Panc1 (cell line): ENCODE results near the gene VEZF1. TPM values are rescaled to one million over a fixed set of nuclear protein-coding genes. Genes with fewer than 3 reads are reported as not detected.
A peak's percentile ranks its signal among the peaks of the same experiment; 100 is the strongest.

ENCODE experiments used
- ATAC-seq: fragments of 200-7000 bp; cut with Tn5 transposase; 2 replicates; pipeline ENCODE4 v1.9.1; 2020; ENCODE audit warnings: mild to moderate bottlenecking, moderate library complexity
- BruUV-seq: library from RNA; stranded (reverse); fragments of 400-500 nt; replicated peaks from 2 replicates; lab custom pipeline; 2021; lab: Mats Ljungman, UMichigan
- CTCF ChIA-PET: fragments of 300-600 bp; sonication (Branson Sonifier 250); formaldehyde crosslinking; loops from one replicate; lab custom pipeline; 2022; ENCODE audit warnings: antibody characterized with exemption; lab: Charles Lee
- POLR2A ChIA-PET: fragments of 300-600 bp; sonication (Branson Sonifier 250); formaldehyde crosslinking; loops from one replicate; lab custom pipeline; 2022; ENCODE audit warnings: antibody characterized with exemption; lab: Charles Lee
- DNase-seq: peaks from one replicate; pipeline ENCODE4 v3.0.0-alpha.2; 2010; ENCODE audit warnings: low read depth, low spot score
- H3K27ac ChIP-seq: 2 replicates; pipeline ENCODE4 v1.5.1; 2011; ENCODE audit warnings: mild to moderate bottlenecking, low read length, inconsistent platforms
- H3K27me3 ChIP-seq: fragments of 200-500 bp; sonication (Bioruptor generic); 2 replicates; pipeline ENCODE4 v1.6.0; 2014; ENCODE audit warnings: low read length, inconsistent platforms; ENCODE audit not compliant: control insufficient read depth, insufficient read depth
- H3K36me3 ChIP-seq: fragments of 200-500 bp; sonication (Bioruptor generic); 2 replicates; pipeline ENCODE4 v1.5.1; 2014; ENCODE audit warnings: inconsistent platforms, mild to moderate bottlenecking, low read length, moderate library complexity; ENCODE audit not compliant: control insufficient read depth, insufficient read depth
- H3K4me1 ChIP-seq: 2 replicates; pipeline ENCODE4 v1.5.1; 2011; ENCODE audit warnings: inconsistent platforms, mild to moderate bottlenecking, low read length, moderate library complexity; ENCODE audit not compliant: control insufficient read depth, insufficient read depth
- H3K4me3 ChIP-seq, 2 experiments: 2 replicates each; pipeline ENCODE4 v1.5.1; 2011 to 2012; ENCODE audit warnings: low read depth in 2 of 2, low read length in 2 of 2, mild to moderate bottlenecking in 2 of 2, inconsistent platforms in 1 of 2, moderate library complexity in 1 of 2
- H3K9me3 ChIP-seq: fragments of 200-500 bp; sonication (Bioruptor generic); 2 replicates; pipeline ENCODE4 v1.5.1; 2014; ENCODE audit warnings: low read depth, mild to moderate bottlenecking, inconsistent platforms, low read length, moderate library complexity; ENCODE audit not compliant: control insufficient read depth, insufficient read depth
- POLR2AphosphoS5 ChIP-seq: IDR thresholded peaks from 2 replicates; pipeline ENCODE4 v1.6.1; 2012; ENCODE audit warnings: mild to moderate bottlenecking, low read depth, low read length, moderate library complexity
- SIN3A ChIP-seq: IDR thresholded peaks from 2 replicates; pipeline ENCODE4 v1.6.1; 2012; ENCODE audit warnings: low read depth, mild to moderate bottlenecking, low read length, moderate library complexity, borderline replicate concordance; ENCODE audit not compliant: insufficient read depth
- TCF7L2 ChIP-seq: IDR thresholded peaks from 2 replicates; pipeline ENCODE4 v1.6.1; 2011; ENCODE audit warnings: mild to moderate bottlenecking, low read depth, low read length, inconsistent platforms
- in situ Hi-C: cut with HindIII; loops from 2 replicates; pipeline ENCODE4 v1.10.0; 2016; ENCODE audit warnings: low sequenced_read_pairs, low pct_unique_long_range_greater_than_20kb
- intact Hi-C: fragments of 100-400 bp; cut with micrococcal nuclease; formaldehyde crosslinking; loops from one replicate; pipeline ENCODE4 v1.10.0; 2022; ENCODE audit not compliant: unreplicated experiment
- total RNA-seq: library from RNA; stranded (reverse); gene quantifications from one replicate; pipeline ENCODE4 v1.2.1, GENCODE V29; 2021; ENCODE audit not compliant: unreplicated experiment
- TF ChIP-seq, protein P1 (sequence below): fragments of 450-650 bp; IDR thresholded peaks from 2 replicates; pipeline ENCODE4 v1.5.1; 2017; ENCODE audit warnings: mild to moderate bottlenecking
- TF ChIP-seq, protein P2 (sequence below), 2 experiments: IDR thresholded peaks; 2 replicates each; pipeline ENCODE4 v1.6.1; 2011 to 2012; ENCODE audit warnings: low read depth in 2 of 2, control low read depth in 1 of 2, low read length in 1 of 2, mild to moderate bottlenecking in 1 of 2, moderate library complexity in 1 of 2; ENCODE audit not compliant: insufficient read depth in 1 of 2

The VEZF1 gene
- total RNA-seq, 1 experiment from 2014 or later, result 73.5 TPM

DNA sequence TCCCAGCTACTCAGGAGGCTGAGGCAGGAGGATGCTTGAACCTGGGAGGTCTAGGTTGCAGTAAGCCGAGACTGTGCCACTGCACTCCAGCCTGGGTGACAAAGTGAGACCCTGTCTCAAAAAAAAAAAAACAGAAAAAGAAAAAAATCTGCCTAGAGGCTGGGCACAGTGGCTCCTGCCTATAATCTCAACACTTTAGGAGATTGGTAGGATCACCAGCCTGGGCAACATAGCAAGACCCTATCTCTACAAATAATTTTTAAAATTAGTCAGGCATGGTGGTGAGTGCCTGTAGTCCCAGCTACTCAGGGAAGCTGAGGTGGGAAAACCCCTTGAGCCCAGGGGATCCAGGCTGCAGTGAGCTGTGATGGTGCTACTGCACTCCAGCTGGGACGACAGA, 50.6 kb downstream of the VEZF1 start:
- Histone ChIP-seq H3K9me3 (no peaks in the 10 kb centered on the region), H3K27me3 (no peaks in the 10 kb centered on the region), H3K4me1 (peaks cover 76% of the 10 kb centered on the region), H3K36me3 (no peaks in the 10 kb centered on the region), H3K4me3 (no peak overlapping the region), H3K27ac (peak overlapping the region; percentile 76)
- BruUV-seq, result no TSS peak
- POLR2A ChIA-PET, result no interaction called here
- TF ChIP-seq TCF7L2 (no peak), SIN3A (no peak)
- TF ChIP-seq, protein P1, sequence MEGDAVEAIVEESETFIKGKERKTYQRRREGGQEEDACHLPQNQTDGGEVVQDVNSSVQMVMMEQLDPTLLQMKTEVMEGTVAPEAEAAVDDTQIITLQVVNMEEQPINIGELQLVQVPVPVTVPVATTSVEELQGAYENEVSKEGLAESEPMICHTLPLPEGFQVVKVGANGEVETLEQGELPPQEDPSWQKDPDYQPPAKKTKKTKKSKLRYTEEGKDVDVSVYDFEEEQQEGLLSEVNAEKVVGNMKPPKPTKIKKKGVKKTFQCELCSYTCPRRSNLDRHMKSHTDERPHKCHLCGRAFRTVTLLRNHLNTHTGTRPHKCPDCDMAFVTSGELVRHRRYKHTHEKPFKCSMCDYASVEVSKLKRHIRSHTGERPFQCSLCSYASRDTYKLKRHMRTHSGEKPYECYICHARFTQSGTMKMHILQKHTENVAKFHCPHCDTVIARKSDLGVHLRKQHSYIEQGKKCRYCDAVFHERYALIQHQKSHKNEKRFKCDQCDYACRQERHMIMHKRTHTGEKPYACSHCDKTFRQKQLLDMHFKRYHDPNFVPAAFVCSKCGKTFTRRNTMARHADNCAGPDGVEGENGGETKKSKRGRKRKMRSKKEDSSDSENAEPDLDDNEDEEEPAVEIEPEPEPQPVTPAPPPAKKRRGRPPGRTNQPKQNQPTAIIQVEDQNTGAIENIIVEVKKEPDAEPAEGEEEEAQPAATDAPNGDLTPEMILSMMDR, result no peak
- no peak for DNase-seq
- in situ Hi-C loops, result no loop called here
- ATAC-seq, result no peak
- intact Hi-C loops, result no loop called here
- CTCF ChIA-PET, result no interaction called here

DNA sequence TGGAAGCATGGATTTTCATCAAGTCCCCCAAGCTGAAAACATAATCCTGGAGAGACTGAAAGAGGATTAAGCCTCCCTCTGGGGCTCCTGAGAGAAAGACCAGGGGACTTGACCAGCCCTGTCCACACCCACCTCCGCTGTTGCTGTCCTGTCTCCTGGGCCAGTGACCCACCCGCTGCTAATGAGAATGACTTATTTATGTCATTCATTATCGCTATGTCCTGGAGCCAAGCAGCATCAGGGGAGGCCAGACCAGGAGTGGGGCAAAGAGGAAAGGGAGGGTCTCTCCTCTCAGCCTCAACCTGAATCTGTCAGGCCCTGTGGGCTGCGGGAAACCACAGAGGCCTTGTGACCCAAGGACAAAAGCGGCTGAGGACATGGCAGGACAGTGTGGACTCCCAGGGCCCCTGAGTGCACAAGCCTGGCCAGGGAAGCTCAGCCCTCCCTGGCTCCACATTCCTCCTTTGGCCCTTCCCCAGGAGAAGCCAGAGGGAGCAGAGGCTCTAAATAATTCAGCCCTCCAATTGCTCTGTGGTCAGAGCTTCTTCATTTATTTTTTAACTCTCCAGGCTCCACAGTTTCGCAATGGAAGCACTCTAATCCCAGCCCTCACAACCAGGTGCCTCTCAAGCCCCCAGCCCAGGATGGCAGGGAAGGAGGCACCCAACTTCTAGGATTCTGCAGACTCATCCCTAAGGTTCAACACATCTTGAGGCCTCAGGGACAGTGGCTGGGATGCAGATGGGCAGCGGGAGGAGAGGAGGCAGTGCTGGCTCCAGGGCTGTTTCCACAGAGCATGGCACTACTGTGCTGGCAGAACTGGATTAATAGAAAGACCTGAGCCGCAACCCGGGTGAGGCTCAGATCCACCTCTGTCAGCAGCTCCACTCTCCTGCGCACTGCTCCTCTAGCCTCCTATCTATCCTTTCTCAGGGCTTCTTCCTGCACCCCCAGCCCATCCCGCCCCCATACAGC, 51.9 kb downstream of the VEZF1 start:
- BruUV-seq, result no TSS peak
- Histone ChIP-seq H3K4me3 (0 out of 4 replicates have a peak overlapping the region, but pooled peaks of 1 of the 2 experiments have one; percentile 2), H3K36me3 (no peaks in the 10 kb centered on the region), H3K9me3 (no peaks in the 10 kb centered on the region), H3K27ac (peak overlapping the region; percentile 90), H3K4me1 (peaks cover 71% of the 10 kb centered on the region), H3K27me3 (no peaks in the 10 kb centered on the region)
- POLR2A ChIA-PET, result interaction anchor here (0.5 to 1.1 kb wide), 3 partner anchors 13 to 892 kb away, joined by 3 read pairs; no protein-coding TSS in a partner anchor
- CTCF ChIA-PET, result interaction anchor here (0.6 to 0.7 kb wide), 2 partner anchors 12 to 16 kb away, joined by 3 to 4 read pairs; no protein-coding TSS in a partner anchor
- in situ Hi-C loops, result no loop called here
- intact Hi-C loops, result no loop called here
- TF ChIP-seq TCF7L2 (no peak), SIN3A (no peak), POLR2AphosphoS5 (no peak)
- TF ChIP-seq, protein P2, sequence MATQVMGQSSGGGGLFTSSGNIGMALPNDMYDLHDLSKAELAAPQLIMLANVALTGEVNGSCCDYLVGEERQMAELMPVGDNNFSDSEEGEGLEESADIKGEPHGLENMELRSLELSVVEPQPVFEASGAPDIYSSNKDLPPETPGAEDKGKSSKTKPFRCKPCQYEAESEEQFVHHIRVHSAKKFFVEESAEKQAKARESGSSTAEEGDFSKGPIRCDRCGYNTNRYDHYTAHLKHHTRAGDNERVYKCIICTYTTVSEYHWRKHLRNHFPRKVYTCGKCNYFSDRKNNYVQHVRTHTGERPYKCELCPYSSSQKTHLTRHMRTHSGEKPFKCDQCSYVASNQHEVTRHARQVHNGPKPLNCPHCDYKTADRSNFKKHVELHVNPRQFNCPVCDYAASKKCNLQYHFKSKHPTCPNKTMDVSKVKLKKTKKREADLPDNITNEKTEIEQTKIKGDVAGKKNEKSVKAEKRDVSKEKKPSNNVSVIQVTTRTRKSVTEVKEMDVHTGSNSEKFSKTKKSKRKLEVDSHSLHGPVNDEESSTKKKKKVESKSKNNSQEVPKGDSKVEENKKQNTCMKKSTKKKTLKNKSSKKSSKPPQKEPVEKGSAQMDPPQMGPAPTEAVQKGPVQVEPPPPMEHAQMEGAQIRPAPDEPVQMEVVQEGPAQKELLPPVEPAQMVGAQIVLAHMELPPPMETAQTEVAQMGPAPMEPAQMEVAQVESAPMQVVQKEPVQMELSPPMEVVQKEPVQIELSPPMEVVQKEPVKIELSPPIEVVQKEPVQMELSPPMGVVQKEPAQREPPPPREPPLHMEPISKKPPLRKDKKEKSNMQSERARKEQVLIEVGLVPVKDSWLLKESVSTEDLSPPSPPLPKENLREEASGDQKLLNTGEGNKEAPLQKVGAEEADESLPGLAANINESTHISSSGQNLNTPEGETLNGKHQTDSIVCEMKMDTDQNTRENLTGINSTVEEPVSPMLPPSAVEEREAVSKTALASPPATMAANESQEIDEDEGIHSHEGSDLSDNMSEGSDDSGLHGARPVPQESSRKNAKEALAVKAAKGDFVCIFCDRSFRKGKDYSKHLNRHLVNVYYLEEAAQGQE (IDR thresholded peaks at IDR 0.05; ENCODE audit: insufficient read depth in 1 of 2, low read depth in 2 of 2, low read length in 1 of 2), result no peak
- TF ChIP-seq, protein P1, result no peak
- peak; percentile 51 for ATAC-seq
- DNase-seq, result no peak
